Measurements from ENCODE around the gene MAMDC2.

Gene MAMDC2, protein sequence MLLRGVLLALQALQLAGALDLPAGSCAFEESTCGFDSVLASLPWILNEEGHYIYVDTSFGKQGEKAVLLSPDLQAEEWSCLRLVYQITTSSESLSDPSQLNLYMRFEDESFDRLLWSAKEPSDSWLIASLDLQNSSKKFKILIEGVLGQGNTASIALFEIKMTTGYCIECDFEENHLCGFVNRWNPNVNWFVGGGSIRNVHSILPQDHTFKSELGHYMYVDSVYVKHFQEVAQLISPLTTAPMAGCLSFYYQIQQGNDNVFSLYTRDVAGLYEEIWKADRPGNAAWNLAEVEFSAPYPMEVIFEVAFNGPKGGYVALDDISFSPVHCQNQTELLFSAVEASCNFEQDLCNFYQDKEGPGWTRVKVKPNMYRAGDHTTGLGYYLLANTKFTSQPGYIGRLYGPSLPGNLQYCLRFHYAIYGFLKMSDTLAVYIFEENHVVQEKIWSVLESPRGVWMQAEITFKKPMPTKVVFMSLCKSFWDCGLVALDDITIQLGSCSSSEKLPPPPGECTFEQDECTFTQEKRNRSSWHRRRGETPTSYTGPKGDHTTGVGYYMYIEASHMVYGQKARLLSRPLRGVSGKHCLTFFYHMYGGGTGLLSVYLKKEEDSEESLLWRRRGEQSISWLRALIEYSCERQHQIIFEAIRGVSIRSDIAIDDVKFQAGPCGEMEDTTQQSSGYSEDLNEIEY

DNA sequence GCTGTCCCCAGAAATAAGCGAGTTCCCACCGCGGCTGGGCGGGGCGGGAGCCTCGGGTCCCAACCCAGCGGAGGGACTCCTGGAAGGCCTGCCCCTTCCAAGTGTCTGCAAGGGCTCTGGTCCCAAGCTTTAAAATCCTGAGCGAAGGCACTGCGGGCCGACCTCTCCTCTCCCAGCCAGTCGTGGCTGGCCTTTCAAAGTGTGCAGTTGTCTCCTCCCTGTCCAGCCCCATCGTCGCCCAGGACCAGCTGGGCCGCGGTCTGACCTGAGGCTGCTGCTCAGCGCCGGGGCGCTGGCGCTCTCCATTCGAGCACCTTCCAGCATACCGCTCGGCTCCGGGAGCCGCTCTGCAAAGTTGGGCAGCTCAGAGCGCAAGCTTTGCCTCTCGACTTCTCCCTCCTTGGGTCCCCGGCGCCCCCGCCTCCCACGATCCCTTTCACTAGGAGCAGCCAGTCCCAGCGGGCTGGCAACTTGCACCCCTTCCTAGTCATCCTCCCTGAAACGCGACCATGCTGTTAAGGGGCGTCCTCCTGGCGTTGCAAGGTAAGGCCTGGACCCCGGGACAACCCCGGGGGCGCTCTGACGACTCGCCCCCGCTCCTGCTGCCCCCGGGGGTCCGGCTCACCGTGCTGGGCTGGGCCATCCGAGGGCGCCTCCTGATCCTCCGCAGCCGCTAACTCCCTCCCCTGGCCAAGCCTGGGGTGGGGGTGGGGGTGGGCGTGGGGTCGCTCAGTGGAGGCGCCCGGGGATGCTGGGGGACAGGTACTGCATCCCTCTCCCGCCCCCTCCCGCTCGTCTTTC lies at the start of gene MAMDC2:
MAMDC2 (plus strand) TSS at position 160 of the 801 bp plus-strand sequence; CDS start at position 510, 350 bp downstream.
- DNase-seq: peak in 22 of 58 donors; percentile 2 to 45 (median 22)

DNA sequence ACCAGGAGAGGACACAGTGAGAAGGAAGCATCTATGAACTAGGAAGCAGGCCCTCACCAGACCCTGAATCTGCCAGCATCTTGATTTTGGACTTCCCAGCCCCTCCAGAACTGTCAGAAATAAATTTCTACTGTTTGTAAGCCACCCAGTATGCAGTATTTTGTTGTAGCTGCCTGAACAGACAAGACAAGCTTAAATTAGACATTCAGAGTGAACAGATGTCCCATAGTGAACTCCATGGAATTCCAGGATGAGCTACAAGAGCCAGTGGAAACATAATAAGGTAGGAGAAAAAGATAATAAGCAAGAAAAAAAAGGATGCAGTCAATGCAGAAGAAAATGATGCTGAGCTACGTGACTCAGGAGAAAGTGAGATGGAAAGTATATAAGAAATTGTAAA lies 47.8 kb upstream of the MAMDC2 start:
- no peak for DNase-seq

DNA sequence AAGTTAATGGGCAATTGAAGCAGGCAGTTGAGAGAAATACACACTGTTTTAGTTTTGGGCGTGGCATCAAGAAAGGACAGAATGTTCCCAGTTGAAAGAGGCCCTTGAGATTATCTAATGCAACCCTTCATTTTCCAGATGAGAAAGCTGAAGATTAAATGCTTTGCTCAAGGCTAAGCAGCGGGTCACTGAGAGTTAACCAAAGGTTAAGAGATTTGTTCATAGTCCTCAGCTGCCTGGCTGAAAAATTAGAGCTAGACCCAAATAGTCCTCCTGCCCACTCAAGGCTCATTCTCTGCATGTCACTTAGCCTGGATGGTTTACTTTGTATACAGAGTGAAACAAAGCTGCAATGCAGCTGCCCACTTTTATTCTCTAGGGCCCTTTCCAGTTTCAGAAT lies 46.7 kb upstream of the MAMDC2 start:
- no peak for DNase-seq

DNA sequence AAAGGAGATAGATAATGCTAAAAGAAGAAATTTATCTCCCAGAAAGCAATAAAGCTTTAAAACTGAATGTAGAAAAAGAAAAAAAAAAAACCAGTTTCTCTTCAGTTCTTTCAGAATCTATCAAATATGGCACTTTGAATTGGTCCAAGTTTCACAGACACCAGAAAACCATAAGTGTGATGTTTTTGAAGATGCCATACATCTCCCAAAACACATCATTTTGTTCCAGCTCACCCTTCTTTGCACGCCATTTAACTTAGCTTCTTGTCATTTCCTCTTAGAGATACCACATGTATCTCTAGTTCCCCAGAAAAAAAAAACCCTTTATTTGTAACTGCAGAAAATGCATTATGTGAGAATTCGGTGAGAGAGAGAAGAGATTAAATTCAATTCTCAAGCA lies 46.1 kb upstream of the MAMDC2 start:
- DNase-seq: no peak

DNA sequence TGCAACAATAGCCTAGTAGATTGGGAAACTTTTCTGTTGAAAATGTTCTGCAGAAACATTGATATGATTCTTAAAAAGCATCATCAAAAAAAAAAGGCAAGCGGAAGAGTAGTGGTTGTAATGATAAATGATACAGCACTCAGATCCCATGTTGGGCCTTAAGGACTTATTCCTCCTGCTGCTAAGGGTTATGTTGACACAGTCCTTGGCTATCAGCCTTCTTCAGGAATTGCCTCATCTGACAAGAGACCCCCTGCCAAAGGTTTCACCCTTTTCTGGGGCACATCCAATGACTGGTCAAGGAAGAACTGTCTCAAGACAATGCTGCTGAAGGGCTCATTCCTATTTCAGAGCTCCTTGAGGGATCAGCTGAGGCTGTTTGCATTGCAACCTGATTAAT lies 44.3 kb upstream of the MAMDC2 start:
- DNase-seq: no peak

DNA sequence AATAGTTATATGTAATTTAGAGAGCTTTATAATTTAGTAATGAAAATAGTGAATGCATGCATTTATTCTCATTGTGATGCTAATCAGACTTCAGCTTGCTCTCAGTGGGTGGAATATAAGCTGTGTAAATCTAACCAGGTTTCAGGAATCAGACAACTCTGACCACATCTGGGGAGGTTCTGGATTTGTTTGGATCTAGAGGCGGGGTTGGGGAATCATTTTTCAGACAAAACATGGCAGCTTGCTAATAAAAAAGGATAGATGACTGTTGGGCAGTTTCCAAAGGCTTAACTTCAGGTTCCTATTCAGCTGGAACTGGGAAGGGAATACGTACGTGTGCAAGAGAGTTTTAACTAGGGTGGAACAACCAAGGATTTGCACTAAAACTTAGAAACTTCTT lies 43.2 kb upstream of the MAMDC2 start:
- no peak for DNase-seq

DNA sequence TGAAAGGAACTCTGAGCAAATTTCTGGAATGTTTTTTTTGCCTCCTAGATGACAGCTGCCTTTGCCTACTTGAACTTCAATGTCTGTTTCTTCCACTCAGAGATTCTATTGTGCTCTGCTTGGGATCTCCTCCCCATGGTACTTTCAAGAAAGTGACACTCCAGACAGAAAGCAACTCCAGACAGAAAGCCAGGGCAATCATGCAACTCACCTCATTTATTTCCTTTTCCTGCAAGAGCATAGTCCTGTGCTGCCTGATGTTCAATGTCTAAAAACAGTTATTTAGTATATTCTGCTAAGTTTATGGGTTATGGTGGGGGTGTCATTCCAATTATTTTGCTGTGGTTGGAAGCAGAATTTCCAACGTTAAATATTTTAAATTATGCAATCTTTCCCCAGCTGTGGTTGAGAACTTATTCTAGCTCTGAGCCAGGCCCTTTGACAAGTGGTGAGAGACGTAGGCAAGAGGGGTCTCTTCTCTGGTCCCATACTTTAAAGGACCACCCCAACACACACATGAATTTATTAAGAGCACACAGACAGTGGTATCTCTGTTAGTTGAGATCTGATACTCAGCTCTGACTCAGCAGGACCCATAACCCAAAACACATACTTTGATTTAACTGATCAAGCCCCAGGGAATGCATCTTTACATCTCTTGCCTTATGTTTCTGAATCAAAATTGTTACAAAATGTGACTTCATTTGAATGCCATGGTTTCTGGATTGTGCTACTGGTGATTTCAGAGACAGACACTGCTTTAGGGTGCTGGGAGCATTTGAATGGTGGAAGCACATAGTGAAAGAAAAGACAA lies 39.5 kb upstream of the MAMDC2 start:
- DNase-seq: no peak

DNA sequence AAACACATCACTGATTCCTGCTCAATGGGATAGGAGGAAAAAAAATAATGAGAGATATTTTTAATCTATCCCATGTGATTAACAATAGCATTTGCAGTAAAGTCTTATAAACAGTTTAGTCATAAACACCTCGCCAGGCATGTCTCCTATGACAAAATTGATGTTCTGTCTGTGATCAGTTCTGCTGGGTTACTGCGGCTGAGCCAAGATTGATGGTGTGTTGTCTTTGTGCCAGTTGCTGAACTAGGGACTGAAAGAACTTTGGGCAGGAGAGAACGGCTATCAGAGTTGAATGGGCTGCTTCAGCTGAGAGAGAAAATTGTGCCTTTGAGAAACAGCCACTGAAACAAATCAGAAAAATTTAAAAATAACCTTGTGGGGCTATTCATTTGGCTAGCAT lies 37.3 kb upstream of the MAMDC2 start:
- no peak for DNase-seq

DNA sequence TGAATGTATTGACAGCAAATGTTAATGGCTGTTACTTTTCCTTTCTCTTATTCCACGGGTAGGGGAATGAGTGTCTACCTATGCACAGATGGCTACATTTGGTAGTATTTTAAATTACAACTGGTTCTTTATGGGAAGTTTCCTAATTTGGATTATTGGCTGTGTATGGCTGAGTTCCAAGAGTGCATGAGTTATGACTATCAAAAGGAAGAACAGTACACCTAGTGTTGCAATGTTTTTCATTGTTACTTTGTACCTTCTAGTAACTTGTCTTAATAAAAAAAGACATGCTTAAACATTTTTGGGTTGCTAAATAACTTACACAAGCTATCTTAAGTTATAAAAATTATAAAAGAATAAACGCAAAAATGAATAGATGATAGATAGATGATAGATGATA lies 35.8 kb upstream of the MAMDC2 start:
- DNase-seq: no peak

DNA sequence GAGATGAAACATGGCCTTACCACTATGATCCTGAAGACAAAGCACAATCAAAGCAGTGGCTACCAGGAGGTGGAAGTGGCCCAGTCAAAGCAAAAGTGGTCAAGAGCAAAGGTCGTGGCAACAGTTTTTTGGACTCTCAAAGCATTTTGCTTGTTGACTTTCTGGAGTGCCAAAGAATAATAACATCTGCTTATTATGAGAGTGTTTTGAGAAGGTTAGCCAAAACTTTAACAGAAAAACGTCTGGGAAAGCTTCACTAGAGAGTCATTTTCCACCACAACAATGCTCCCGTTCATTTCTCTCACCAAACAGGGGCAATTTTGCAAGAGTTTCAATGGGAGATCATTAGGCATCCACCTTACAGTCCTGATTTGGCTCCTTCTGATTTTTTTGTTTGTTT lies 33.6 kb upstream of the MAMDC2 start:
- DNase-seq: no peak

DNA sequence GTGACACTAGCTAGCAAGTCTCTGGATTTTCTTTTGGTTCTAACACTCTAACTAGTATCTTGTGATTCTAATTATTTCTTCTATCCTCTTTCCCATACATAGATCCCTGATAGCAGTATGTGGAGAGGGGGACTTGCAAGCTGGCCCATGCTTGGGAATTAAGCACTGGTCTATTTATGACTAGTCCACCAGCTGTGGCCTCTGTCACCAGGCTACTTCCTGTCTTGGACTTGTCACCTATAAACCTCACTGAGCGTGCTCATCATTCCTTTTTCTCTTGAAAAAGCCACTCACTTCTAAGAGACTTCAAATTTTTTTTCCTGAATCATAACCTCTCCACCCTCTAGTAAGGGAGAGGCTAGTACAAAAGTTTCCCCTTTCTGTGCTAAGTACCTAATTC lies 32.3 kb upstream of the MAMDC2 start:
- no peak for DNase-seq

DNA sequence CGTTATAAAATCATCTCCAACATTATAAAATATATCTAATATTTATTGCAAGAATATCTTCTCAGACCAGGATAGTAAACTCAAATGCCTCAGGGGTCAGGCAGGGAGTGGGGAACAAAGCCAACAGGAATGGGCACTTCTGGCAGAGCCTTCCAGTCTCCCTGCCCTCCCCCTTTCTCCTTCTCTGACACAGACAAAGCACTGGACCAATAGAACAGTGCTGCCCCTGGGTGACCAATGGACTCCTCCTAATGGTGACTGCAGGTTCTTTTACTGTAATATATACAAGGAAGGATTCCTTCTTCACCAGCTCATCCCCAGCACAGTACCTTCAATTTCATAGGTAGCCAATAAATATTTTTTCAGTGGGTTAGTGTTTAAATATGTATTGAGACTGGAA lies 31.1 kb upstream of the MAMDC2 start:
- no peak for DNase-seq

DNA sequence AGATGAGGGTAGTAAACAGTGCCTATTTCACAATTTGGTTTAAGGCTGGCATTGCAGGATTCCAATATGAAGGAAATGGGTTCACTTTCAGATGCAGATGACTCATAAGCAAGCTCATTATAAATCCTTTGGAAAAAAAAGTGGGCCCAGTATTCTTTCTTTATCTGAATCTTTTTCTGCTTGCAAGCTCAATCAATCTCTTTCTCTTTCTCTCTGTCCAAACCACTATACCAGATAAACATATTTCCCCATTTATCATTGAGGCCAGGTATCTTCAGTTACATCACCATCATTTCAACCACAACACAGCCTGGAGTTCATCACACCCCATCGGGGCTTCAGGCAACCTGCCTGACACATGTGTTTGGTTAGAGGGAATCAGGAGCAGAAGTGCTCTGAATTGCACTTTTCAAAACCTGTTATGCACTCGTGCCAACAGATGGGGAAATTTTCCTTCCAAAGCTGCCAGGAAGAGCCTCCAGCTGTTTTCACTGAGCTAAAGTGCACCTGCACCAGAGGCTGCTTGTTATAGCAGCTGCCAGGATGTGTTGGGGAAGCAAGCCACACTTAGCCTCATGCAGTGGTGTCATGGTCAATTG lies 30.0 kb upstream of the MAMDC2 start:
- no peak for DNase-seq

DNA sequence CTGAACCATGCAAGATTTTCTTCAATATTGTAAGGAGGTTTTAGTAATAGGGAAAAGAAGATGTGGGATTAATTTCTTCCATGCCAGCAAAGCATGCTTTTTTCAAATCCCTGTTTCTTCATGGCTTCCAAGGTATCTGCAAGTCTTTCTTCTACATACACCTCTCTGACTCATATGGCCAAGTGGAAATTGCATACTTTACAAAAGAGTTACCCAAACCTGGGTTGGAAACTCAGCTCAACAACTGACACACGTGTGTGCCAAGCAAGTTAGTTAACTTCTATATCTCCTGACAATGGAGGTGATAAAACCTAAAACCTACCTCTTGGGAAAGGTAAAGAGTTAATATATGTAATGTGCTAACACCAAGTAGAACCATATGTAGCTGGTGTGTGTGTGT lies 28.5 kb upstream of the MAMDC2 start:
- DNase-seq: no peak

DNA sequence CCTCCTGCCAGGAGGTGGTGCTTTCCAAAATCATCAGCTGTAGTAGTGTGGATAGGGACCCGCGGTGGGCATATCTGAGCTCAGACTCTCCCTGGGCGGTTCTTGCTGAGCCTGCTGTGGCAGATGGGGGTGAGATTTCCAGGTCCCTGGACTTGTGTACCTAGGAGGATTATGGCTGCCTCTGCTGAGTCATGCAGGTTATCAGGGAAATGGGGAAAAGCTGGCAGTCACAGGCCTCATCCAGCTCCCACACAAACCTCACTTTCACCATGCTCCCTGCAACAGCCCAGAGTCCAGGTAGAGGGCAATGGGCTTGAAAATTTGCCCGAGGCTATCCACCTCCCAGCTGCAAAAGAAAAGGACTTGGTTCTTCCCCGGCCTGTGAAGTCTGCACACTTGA lies 23.4 kb upstream of the MAMDC2 start:
- no peak for DNase-seq

DNA sequence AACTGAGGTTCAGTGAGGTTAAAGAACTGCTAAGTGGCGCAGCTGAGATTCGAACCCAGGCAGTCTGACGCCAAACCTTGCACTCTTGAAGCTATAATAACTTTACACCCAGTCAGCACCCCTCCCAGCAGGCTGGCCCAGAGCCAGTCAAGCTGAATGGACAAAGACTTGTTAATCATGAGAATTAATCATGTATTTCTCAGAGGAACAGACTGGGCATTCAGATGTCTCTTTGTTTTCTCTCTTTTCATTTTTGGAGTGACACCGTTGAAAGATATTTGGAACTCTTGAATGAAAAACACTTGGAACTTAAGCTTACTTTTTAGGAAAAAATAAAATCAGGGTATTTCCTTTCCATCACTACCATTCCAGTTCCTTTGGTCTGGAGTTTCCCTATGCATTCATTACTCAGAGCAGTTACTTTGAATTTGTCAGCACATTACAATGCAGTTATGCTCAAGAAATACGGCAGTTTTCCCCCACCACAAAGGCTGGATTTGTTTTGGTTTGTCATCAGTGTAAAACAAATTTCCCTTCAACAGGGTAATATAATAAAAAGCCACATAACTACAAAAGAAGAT lies 22.6 kb upstream of the MAMDC2 start:
- peak in 49 of 58 donors; percentile 5 to 84 (median 41) for DNase-seq

DNA sequence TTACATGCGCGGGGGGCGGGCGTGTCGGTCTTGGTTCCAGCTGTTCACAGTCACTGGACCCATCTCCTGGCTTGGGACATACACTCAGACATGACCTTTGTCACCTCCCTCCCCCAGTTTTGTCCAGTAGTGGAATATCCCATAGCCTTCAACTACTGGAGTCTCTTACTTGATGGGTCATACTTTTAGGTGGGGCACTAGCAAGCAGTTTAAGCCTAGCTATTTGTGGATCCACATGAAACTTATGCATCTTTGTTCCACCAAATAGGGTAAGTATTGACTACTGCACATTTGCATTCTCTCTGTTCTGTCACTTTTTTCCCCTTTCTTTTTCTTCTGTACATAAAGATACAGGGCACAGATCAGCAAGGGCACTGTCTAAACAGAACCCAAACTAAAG lies 15.4 kb upstream of the MAMDC2 start:
- DNase-seq: no peak

DNA sequence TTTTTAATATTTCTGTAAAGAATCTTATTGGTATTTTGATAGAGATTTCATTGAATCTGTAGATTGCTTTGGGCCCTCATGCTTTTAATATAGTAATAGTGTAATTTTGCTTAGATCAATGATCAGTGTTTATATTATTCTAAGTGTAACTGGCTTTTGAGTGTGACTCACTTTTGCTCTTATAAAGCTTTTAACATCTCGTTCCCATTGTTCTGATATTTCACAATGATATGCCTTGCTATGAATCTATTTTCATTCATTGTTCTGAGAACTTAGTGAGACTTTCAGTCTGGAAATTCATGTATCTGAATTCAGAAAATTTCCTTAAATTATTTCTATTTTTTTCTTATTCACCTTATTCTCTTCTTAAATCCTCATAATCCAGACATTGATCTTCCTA lies 13.5 kb upstream of the MAMDC2 start:
- DNase-seq: no peak

DNA sequence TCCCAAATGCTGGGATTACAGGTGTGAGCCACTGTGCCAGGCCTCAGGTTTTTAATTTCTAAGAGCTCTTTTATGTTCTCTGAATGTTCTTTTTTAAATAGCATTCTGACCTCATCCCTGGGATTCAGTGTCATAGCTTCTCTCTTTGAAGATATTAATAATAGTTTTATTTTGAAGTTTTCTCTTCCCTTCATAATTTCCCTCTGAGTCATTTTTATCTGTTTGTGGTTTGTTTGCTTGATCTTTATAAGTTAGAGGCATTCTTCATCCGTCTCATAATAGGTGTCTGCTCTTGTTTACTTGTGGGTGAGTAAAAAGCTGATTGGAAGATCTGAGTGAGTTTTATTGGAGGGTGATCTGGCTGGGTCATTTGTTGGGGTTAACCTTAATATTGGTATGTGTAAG lies 12.5 kb upstream of the MAMDC2 start:
- no peak for DNase-seq

DNA sequence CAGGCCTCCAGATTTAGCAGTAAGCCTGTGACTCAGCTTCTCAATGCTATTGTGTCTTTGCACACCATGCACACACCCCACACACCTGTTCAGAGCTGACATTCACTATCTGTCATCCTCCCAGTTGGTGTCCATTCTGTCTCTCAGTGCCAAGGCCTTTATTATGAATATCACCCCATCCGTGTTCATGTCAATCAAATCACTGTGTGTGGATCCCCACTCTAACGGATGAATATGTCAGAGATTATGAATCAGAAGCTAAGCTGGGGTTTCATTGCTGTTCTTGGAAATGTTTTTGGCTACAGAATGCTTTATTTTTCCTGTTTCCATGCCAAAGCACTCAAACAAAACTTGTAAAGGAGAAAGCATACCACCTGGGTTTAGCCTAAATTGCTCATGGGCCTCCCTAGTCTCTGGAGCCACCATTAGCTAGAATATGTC lies 9.4 kb upstream of the MAMDC2 start:
- no peak for DNase-seq

Data from anterior cingulate cortex (tissue), 58 donors.